ENCODE data around the gene PML.

PML gene

GRCh38 chr15:74013374-74013894, 18.9 kb downstream of the PML start:
- no peak for DNase-seq

- no peak for DNase-seq
These were observed 25.2 kb downstream of the PML start for GRCh38 chr15:74019734-74020133.

- DNase-seq: no peak
These were observed 28.4 kb downstream of the PML start for GRCh38 chr15:74022706-74023470.

GRCh38 chr15:74024687-74025086, 30.2 kb downstream of the PML start:
- DNase-seq: no peak

GRCh38 chr15:74025436-74025835, 30.9 kb downstream of the PML start:
- no peak for DNase-seq

- DNase-seq: no peak
These were observed 33.2 kb downstream of the PML start for GRCh38 chr15:74027688-74028087.

GRCh38 chr15:74028646-74029045, 34.1 kb downstream of the PML start:
- no peak for DNase-seq

- DNase-seq: no peak
These were observed 37.5 kb downstream of the PML start for GRCh38 chr15:74032046-74032445.

GRCh38 chr15:74032606-74033561, 38.4 kb downstream of the PML start:
- DNase-seq: no peak

- DNase-seq: no peak
These were observed 39.8 kb downstream of the PML start for GRCh38 chr15:74034206-74034755.

GRCh38 chr15:74035121-74036017, 40.9 kb downstream of the PML start:
- DNase-seq: no peak

GRCh38 chr15:74036271-74037170, 42.0 kb downstream of the PML start:
- DNase-seq: no peak

- no peak for DNase-seq
These were observed 42.9 kb downstream of the PML start for GRCh38 chr15:74037171-74038117.

GRCh38 chr15:74038707-74039655, 44.5 kb downstream of the PML start:
- DNase-seq: no peak

- no peak for DNase-seq
These were observed 45.1 kb downstream of the PML start for GRCh38 chr15:74039656-74040010.

GRCh38 chr15:74040109-74040850, 45.8 kb downstream of the PML start:
- no peak for DNase-seq

GRCh38 chr15:74041311-74041756, 46.8 kb downstream of the PML start:
- no peak for DNase-seq

All from cerebellar nuclear complex (tissue), 1 donor.